ENCODE data around the gene CASS4.

- TF ChIP-seq, protein P1, sequence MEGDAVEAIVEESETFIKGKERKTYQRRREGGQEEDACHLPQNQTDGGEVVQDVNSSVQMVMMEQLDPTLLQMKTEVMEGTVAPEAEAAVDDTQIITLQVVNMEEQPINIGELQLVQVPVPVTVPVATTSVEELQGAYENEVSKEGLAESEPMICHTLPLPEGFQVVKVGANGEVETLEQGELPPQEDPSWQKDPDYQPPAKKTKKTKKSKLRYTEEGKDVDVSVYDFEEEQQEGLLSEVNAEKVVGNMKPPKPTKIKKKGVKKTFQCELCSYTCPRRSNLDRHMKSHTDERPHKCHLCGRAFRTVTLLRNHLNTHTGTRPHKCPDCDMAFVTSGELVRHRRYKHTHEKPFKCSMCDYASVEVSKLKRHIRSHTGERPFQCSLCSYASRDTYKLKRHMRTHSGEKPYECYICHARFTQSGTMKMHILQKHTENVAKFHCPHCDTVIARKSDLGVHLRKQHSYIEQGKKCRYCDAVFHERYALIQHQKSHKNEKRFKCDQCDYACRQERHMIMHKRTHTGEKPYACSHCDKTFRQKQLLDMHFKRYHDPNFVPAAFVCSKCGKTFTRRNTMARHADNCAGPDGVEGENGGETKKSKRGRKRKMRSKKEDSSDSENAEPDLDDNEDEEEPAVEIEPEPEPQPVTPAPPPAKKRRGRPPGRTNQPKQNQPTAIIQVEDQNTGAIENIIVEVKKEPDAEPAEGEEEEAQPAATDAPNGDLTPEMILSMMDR (conservative IDR thresholded peaks at IDR 0.05 in 1 of 2, IDR thresholded peaks at IDR 0.05 in 1 of 2; ENCODE audit: low read depth in 1 of 2, low read length in 2 of 2), result no peak
- no peak for TF ChIP-seq EZH2 (IDR thresholded peaks at IDR 0.05; ENCODE audit: low read length, missing control alignments)
Observed at GRCh38 chr20:56373942-56374341, 38.1 kb upstream of the CASS4 start.

All from fibroblast of lung (primary cell).